ENCODE measurements around the gene VSIG2.

The VSIG2 gene

DNA sequence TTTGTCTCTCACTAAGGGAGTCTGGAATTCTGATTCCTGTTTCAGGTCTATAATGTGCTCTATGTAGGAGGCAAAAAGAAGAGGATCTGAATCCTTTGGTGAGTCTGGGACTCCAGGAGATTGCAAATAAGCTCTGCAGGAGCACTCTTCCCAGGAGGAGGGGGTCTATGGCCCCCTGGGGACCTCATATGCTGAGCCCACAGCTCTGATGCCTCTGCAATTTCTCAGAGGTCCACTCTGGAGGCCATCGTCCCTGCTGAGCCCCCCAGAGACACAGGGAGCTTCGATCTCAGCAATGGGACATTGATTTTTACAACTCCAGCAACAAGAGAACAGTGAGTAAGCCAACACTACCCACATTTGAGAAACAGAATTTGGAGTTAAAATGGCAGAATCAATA, 32.5 kb downstream of the VSIG2 start:
- no peak for DNase-seq (ENCODE audit: extremely low spot score)
- ChIA-PET CTCF (interaction anchor here (1.2 to 1.5 kb wide), 4 partner anchors 13 to 117 kb away, joined by 3 to 5 read pairs (median 4); no protein-coding TSS in a partner anchor), POLR2A (no interaction called here)
- TF ChIP-seq, protein P1, sequence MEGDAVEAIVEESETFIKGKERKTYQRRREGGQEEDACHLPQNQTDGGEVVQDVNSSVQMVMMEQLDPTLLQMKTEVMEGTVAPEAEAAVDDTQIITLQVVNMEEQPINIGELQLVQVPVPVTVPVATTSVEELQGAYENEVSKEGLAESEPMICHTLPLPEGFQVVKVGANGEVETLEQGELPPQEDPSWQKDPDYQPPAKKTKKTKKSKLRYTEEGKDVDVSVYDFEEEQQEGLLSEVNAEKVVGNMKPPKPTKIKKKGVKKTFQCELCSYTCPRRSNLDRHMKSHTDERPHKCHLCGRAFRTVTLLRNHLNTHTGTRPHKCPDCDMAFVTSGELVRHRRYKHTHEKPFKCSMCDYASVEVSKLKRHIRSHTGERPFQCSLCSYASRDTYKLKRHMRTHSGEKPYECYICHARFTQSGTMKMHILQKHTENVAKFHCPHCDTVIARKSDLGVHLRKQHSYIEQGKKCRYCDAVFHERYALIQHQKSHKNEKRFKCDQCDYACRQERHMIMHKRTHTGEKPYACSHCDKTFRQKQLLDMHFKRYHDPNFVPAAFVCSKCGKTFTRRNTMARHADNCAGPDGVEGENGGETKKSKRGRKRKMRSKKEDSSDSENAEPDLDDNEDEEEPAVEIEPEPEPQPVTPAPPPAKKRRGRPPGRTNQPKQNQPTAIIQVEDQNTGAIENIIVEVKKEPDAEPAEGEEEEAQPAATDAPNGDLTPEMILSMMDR (IDR thresholded peaks at IDR 0.05; ENCODE audit: control extremely low read depth, extremely low read depth, low read depth, missing control alignments): no peak

DNA sequence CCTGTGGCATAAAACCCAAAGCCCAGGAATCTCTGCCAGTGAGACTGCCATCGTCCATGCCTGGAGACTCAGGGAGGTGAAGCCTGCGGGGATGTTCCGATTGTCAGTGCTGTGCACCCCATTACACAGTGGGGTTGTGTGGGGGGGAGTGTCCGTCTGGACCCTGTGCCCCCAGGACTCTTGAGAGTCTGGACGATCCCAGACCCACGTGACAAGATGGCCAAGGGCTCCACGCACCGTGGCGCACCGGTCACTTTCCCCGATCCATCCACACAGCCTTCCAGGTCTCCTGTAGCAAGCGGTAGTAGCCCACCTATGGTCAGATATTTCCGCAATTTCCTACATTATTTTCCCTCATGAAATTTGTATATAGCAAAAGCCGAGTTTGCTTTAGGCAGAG, 33.3 kb downstream of the VSIG2 start:
- TF ChIP-seq, protein P1 (IDR thresholded peaks at IDR 0.05; ENCODE audit: control extremely low read depth, extremely low read depth, low read depth, missing control alignments): no peak
- CTCF ChIA-PET: interaction anchor here (1.4 kb wide), 1 partner anchor 27 kb away, joined by 3 read pairs; no protein-coding TSS in a partner anchor
- POLR2A ChIA-PET: no interaction called here
- DNase-seq (ENCODE audit: extremely low spot score): no peak

DNA sequence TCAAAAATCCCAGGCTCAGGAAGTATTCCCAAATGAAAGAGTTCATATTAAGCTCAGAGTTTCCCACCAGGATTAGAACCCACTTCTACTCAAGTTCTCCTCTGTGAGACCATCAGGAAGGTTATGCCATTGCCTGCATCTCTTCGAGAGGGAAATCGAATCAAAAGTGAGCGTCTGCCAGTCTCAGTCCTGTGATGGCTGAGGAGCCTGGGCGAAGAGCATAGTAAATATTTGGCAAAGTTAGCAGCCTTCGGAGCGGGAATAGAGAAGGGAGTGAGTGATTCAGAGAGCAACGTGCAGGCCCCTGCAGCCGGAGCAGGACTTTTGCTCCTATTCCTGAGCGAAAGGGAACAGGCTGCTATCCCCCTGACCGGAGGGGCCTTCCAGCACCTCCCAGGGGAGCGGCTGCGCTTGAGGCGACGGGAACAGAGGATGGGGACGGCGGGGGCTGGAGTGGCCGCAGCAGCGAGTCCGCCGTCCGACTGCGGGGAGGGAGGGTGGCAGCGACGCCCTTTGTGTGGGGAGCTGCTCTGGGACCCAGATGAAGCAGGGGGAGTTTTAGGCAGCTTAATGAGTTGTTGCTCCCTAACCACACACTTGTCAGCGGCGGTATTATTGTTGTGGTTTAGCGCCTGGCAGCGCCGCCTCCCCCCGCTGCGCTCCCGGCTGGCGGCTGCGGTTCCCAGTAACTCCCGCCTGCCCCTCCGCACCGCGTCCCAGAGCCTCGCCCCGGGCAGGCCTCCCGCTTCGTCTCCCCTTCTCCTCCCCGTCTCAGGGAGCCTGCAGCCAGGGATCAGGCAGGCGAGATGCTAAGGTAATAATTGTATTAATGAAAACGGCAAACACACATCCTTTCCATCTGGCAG, 34.0 kb downstream of the VSIG2 start:
- CTCF ChIA-PET: interaction anchor here (1.2 to 2.6 kb wide), 4 partner anchors 13 to 46 kb away, joined by 3 to 9 read pairs (median 4); partner anchors contain the start of gene ESAM
- TF ChIP-seq, protein P1 (IDR thresholded peaks at IDR 0.05; ENCODE audit: control extremely low read depth, extremely low read depth, low read depth, missing control alignments): no peak
- DNase-seq (ENCODE audit: extremely low spot score): peak; percentile 29
- POLR2A ChIA-PET: no interaction called here

DNA sequence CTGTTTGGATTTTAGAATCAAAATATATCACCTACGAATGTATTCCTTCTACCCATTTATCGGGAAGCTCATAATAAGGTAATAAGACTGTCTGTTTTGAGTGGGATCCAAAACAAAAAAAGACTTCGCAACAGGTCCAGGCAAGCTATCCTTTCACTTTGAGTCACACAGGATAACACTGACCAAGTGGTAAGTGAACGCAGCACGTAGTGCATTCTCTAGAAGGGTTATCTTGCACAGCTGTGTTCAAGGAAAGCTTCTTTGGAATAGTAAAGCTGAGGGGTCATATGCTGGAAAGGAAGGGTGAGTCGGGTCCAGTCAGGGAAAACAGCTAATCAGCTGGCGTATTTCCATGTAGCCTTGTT, 34.7 kb downstream of the VSIG2 start:
- TF ChIP-seq, protein P1 (IDR thresholded peaks at IDR 0.05; ENCODE audit: control extremely low read depth, extremely low read depth, low read depth, missing control alignments): no peak
- ChIA-PET CTCF (interaction anchor here (1.2 to 2.6 kb wide), 4 partner anchors 14 to 47 kb away, joined by 3 to 9 read pairs (median 4); partner anchors contain the start of gene ESAM), POLR2A (no interaction called here)
- no peak for DNase-seq (ENCODE audit: extremely low spot score)

DNA sequence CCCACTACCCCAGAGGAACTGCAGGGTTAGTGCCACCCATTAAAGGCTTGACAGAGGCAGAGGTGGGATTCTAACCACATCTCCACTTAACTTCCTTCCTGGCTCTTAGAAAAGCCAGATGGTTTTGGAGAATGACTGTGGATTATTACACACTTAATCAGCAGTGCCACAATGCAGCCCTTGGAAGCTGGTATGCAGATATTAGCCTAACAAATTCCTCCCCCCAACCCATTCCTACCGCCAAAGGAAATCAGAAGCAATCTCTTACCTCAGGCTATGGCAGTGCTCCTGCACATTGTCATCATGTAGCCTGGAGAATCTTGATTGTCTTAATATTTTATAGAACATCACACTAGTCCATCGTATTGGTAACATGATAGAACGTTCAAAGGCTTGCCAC, 35.5 kb downstream of the VSIG2 start:
- ChIA-PET POLR2A (no interaction called here), CTCF (interaction anchor here (1.1 to 2.6 kb wide), 4 partner anchors 15 to 120 kb away, joined by 3 to 9 read pairs (median 4); no protein-coding TSS in a partner anchor)
- TF ChIP-seq, protein P1 (IDR thresholded peaks at IDR 0.05; ENCODE audit: control extremely low read depth, extremely low read depth, low read depth, missing control alignments): no peak
- DNase-seq (ENCODE audit: extremely low spot score): no peak

DNA sequence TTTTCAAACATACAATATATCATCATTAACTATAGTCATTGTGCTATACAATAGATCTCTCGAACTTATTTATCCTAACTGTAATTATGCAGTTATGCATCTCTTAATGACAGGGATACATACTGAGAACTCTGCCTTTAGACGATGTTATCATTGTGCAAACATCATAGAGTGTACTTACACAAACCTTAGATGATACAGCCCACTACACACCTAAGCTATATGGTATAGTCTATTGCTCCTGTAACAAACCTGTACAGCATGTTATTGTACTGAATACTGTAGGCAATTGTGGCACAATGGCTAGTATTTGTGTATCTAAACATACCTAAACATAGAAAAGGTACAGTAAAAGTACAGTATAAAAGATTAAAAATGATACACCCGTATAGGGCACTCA, 39.7 kb downstream of the VSIG2 start:
- ChIA-PET POLR2A (no interaction called here), CTCF (no interaction called here)
- TF ChIP-seq, protein P1 (IDR thresholded peaks at IDR 0.05; ENCODE audit: control extremely low read depth, extremely low read depth, low read depth, missing control alignments): no peak
- DNase-seq (ENCODE audit: extremely low spot score): no peak

Data from GM10248 (cell line).